Measurements from ENCODE around the gene TSPO. TPM values are rescaled to one million over a fixed set of nuclear protein-coding genes. Genes with fewer than 3 reads are reported as not detected.

The TSPO gene
- total and polyA plus RNA-seq, 9 of the 15 experiments (the other 6 are each of a cell fraction or from before 2014, with no cell fraction given), result 4.9 to 126 (median 25.3) TPM

- TF ChIP-seq ZNF318 (IDR thresholded peaks at IDR 0.05; ENCODE audit: borderline replicate concordance in 1 of 2, low read depth in 1 of 2) (peak in 1 of 2 experiments; percentile 88; a peak in 2 of 4 replicates), MEIS2 (IDR thresholded peaks at IDR 0.05; ENCODE audit: partially characterized antibody) (peak; percentile 74), JUND (IDR thresholded peaks at IDR 0.05; ENCODE audit: borderline replicate concordance, low read depth, low read length) (peak; percentile 98), JUND (tag; IDR thresholded peaks at IDR 0.05; ENCODE audit: borderline replicate concordance, low read depth, low read length) (peak; percentile 98; the same call in 2 of the 3 replicates)
These were observed 47.2 kb upstream of the TSPO start (continued) for GRCh38 chr22:43104056-43104625.
